Measurements from ENCODE around the gene RPL9. TPM values are rescaled to one million over a fixed set of nuclear protein-coding genes. Genes with fewer than 3 reads are reported as not detected.

RPL9 gene
- total RNA-seq, 2 experiments from 2014 or later, result 1,735 to 2,571 TPM

DNA sequence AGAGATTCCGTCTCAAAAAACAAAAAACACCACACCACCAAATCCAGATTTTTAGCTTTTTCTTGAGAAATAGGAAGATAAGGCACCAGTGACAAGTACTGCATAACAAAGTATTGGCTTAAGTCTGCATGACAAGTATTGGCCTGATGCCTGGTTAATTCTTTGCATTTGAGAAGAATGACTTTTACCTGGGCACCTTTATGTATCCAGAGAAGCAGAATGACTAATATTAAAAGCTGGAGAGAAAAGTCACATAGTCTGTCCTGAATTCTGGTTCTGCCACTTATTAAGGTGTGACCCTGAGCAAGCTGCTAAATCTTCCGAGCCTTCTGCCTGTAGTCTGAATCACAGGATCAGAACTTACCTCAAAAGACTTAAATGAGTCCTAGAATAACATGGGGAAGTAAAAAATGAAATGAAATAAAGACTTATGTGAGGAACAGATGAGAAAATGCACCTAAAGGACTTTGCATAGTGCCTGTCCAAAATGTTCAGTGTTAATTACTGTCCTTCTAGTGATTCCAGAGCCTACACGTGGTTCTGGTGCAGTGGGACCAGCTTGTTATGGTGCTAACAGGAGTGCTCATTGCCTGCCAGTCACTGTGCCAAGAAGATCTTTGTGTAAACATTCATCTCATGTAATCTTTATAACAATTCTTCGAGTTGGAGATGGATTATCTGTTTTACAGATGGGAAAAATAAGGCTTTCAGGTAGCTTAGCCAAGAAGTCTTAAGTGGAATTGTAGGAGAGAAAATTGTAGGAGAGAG, 36.9 kb upstream of the RPL9 start:
- POLR2A ChIA-PET, result interaction anchor here (0.7 to 1.1 kb wide), 2 partner anchors 14 to 15 kb away, joined by 3 read pairs; no protein-coding TSS in a partner anchor
- BruUV-seq (replicated peaks), result no TSS peak

DNA sequence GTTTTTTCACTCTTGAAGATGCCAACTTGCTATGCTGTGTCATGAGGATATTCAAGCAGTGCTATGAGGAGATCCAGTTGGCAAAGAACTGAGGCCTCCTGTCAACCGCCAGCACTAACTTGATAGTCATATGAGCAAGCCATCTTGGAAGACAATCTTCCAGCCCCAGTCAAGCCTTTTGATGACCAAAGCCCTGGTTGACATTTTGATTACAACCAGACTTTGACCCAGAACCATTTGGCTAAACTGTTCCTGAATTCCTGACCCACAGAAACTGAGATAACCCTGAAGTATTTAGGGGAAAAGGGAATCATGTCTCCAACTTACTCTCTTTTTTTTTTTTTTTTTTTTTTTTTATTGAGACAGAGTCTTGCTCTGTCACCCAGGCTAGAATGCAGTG, 35.6 kb upstream of the RPL9 start:
- no peaks in the 10 kb centered on the region for H4K20me1 ChIP-seq (ENCODE audit: insufficient read depth, low read length)
- BruUV-seq (replicated peaks), result no TSS peak
- no peak for DNase-seq (ENCODE audit: low spot score)
- no peak for TF ChIP-seq EZH2phosphoT487 (IDR thresholded peaks at IDR 0.05; ENCODE audit: borderline replicate concordance, low read depth, low read length)
- TF ChIP-seq, protein P1, sequence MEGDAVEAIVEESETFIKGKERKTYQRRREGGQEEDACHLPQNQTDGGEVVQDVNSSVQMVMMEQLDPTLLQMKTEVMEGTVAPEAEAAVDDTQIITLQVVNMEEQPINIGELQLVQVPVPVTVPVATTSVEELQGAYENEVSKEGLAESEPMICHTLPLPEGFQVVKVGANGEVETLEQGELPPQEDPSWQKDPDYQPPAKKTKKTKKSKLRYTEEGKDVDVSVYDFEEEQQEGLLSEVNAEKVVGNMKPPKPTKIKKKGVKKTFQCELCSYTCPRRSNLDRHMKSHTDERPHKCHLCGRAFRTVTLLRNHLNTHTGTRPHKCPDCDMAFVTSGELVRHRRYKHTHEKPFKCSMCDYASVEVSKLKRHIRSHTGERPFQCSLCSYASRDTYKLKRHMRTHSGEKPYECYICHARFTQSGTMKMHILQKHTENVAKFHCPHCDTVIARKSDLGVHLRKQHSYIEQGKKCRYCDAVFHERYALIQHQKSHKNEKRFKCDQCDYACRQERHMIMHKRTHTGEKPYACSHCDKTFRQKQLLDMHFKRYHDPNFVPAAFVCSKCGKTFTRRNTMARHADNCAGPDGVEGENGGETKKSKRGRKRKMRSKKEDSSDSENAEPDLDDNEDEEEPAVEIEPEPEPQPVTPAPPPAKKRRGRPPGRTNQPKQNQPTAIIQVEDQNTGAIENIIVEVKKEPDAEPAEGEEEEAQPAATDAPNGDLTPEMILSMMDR (conservative IDR thresholded peaks at IDR 0.05; ENCODE audit: low read length), result no peak
- no peak overlapping the region for H3K4me2 ChIP-seq (ENCODE audit: low read length)
- intact Hi-C loops (cut with micrococcal nuclease; ENCODE audit: unreplicated experiment), result no loop called here
- H2AFZ ChIP-seq (ENCODE audit: low read length), result no peak overlapping the region
- H3K36me3 ChIP-seq (ENCODE audit: insufficient read depth, low read length), result peaks cover 4% of the 10 kb centered on the region; the same call in 1 of the 2 replicates
- H3K9me3 ChIP-seq (ENCODE audit: low read length), result no peaks in the 10 kb centered on the region
- no peaks in the 10 kb centered on the region for H3K79me2 ChIP-seq (ENCODE audit: insufficient read depth, low read depth, low read length)
- no peaks in the 10 kb centered on the region for H3K9me2 ChIP-seq (ENCODE audit: insufficient read depth, low read length)
- H3K4me3 ChIP-seq (ENCODE audit: low read depth, low read length, poor library complexity, severe bottlenecking), result no peak overlapping the region
- ChIA-PET CTCF (ENCODE audit: unreplicated experiment) (no interaction called here), POLR2A (no interaction called here)
- H3K27ac ChIP-seq (ENCODE audit: low read depth, low read length, poor library complexity, severe bottlenecking), result no peak overlapping the region
- H3K4me1 ChIP-seq (ENCODE audit: insufficient read depth, low read length, poor library complexity, severe bottlenecking), result no peaks in the 10 kb centered on the region

More for the DNA sequence above, 36.9 kb upstream of the RPL9 start:
- TF ChIP-seq, protein P1 (conservative IDR thresholded peaks at IDR 0.05; ENCODE audit: low read length), result no peak
- no peak for TF ChIP-seq EZH2phosphoT487 (IDR thresholded peaks at IDR 0.05; ENCODE audit: borderline replicate concordance, low read depth, low read length)
- Histone ChIP-seq H3K4me2 (ENCODE audit: low read length) (no peak overlapping the region), H3K9me3 (ENCODE audit: low read length) (no peaks in the 10 kb centered on the region), H3K27ac (ENCODE audit: low read depth, low read length, poor library complexity, severe bottlenecking) (no peak overlapping the region), H3K79me2 (ENCODE audit: insufficient read depth, low read depth, low read length) (no peaks in the 10 kb centered on the region), H3K9me2 (ENCODE audit: insufficient read depth, low read length) (no peaks in the 10 kb centered on the region), H3K36me3 (ENCODE audit: insufficient read depth, low read length) (peaks cover 11% of the 10 kb centered on the region; the same call in 1 of the 2 replicates), H2AFZ (ENCODE audit: low read length) (no peak overlapping the region), H3K4me1 (ENCODE audit: insufficient read depth, low read length, poor library complexity, severe bottlenecking) (no peaks in the 10 kb centered on the region), H4K20me1 (ENCODE audit: insufficient read depth, low read length) (no peaks in the 10 kb centered on the region), H3K4me3 (ENCODE audit: low read depth, low read length, poor library complexity, severe bottlenecking) (no peak overlapping the region)
- intact Hi-C loops (cut with micrococcal nuclease; ENCODE audit: unreplicated experiment), result no loop called here
- CTCF ChIA-PET (ENCODE audit: unreplicated experiment), result no interaction called here
- no peak for DNase-seq (ENCODE audit: low spot score)

DNA sequence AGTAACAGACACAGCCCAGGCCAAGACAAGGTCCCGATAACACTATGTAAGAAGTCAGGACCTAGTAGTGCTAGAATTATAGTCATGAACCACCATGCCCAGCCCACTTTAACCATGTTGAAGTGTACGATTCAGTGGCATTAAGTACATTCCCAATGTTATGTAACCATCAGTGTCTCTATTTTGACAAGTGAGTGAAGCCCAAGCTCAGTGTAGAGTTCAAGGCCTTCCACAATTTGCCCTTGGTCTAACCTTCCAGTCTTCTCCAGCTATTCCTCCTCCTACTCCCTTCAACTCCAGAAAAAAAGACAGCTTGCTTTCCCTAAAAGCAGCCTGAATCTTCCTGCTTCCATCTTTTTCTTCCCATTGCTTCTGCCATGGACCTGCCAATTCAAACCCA, 31.6 kb upstream of the RPL9 start:
- no peak overlapping the region for H3K4me3 ChIP-seq (ENCODE audit: low read depth, low read length, poor library complexity, severe bottlenecking)
- H3K9me3 ChIP-seq (ENCODE audit: low read length), result no peaks in the 10 kb centered on the region
- intact Hi-C loops (cut with micrococcal nuclease; ENCODE audit: unreplicated experiment), result no loop called here
- ChIA-PET CTCF (ENCODE audit: unreplicated experiment) (no interaction called here), POLR2A (no interaction called here)
- H2AFZ ChIP-seq (ENCODE audit: low read length), result no peak overlapping the region
- H3K4me1 ChIP-seq (ENCODE audit: insufficient read depth, low read length, poor library complexity, severe bottlenecking), result no peaks in the 10 kb centered on the region
- no peaks in the 10 kb centered on the region for H3K79me2 ChIP-seq (ENCODE audit: insufficient read depth, low read depth, low read length)
- no peaks in the 10 kb centered on the region for H3K9me2 ChIP-seq (ENCODE audit: insufficient read depth, low read length)
- H3K36me3 ChIP-seq (ENCODE audit: insufficient read depth, low read length), result no peaks in the 10 kb centered on the region
- H4K20me1 ChIP-seq (ENCODE audit: insufficient read depth, low read length), result no peaks in the 10 kb centered on the region
- no TSS peak for BruUV-seq (replicated peaks)
- no peak overlapping the region for H3K4me2 ChIP-seq (ENCODE audit: low read length)
- no peak overlapping the region for H3K27ac ChIP-seq (ENCODE audit: low read depth, low read length, poor library complexity, severe bottlenecking)
- TF ChIP-seq EZH2phosphoT487 (IDR thresholded peaks at IDR 0.05; ENCODE audit: borderline replicate concordance, low read depth, low read length), result no peak
- TF ChIP-seq, protein P1 (conservative IDR thresholded peaks at IDR 0.05; ENCODE audit: low read length), result no peak
- no peak for DNase-seq (ENCODE audit: low spot score)

Measured in OCI-LY7 (cell line).